HepG2 (cell line): Measurements from ENCODE around the gene TFDP1. TPM values are rescaled to one million over a fixed set of nuclear protein-coding genes. Genes with fewer than 3 reads are reported as not detected.

Experiments
- ATAC-seq: fragments of 200-7000 bp; cut with Tn5 transposase; 3 replicates; pipeline ENCODE4 v1.9.1; 2020; ENCODE audit warnings: mild to moderate bottlenecking, moderate library complexity
- BruUV-seq: library from RNA; stranded (reverse); fragments of 400-500 nt; replicated peaks from 2 replicates; lab custom pipeline; 2021; lab: Mats Ljungman, UMichigan
- CTCF ChIA-PET: fragments of 300-600 bp; formaldehyde crosslinking; extraction: SDS; loops from one replicate; lab custom pipeline; 2021; ENCODE audit warnings: low total read pairs, inconsistent platforms, low intra/inter-chr PET ratio; lab: Yijun Ruan, JAX
- POLR2A ChIA-PET: fragments of 350-600 bp; sonication (Branson Sonifier 250); formaldehyde crosslinking; loops from one replicate; lab custom pipeline; 2020; ENCODE audit warnings: antibody characterized with exemption, inconsistent platforms; lab: Yijun Ruan, JAX
- DNase-seq: peaks from one replicate; pipeline ENCODE4 v3.0.0-alpha.2; 2015; ENCODE audit warnings: low spot score
- FAIRE-seq: peaks from 3 replicates; lab custom pipeline; 2011; peaks lifted over from hg19 to GRCh38; lab: Jason Lieb, UNC
- H2AFZ ChIP-seq: one replicate; pipeline ENCODE4 v1.6.1; 2011; ENCODE audit warnings: low read length, inconsistent platforms
- H3K27ac ChIP-seq: fragments of 300-600 bp; 3 replicates; pipeline ENCODE4 v1.8.0; 2011; ENCODE audit warnings: mixed run types, mild to moderate bottlenecking, mixed read lengths, low read length, inconsistent platforms; ENCODE audit not compliant: insufficient read depth; ENCODE audit errors: extremely low read length
- H3K27me3 ChIP-seq, 2 experiments: fragments of 200-600 bp in 1 of 2; 2 replicates in 1 of 2; 3 replicates in 1 of 2; pipeline versions ENCODE4 v1.6.0 to v1.8.0; 2011; ENCODE audit warnings: low read length in 2 of 2, mild to moderate bottlenecking in 2 of 2, moderate library complexity in 2 of 2, inconsistent platforms in 1 of 2; ENCODE audit not compliant: insufficient read depth in 2 of 2, control insufficient read depth in 1 of 2
- H3K36me3 ChIP-seq, 2 experiments: fragments of 200-600 bp in 1 of 2; replicated peaks in 1 of 2; 2 replicates in 1 of 2; 3 replicates in 1 of 2; pipeline versions ENCODE4 v1.5.1 to v1.8.0; 2011; ENCODE audit warnings: low read length in 2 of 2, inconsistent platforms in 1 of 2; ENCODE audit not compliant: insufficient read depth in 2 of 2, control insufficient read depth in 1 of 2
- H3K4me1 ChIP-seq: 2 replicates; pipeline ENCODE4 v1.5.1; 2012; ENCODE audit warnings: low read length, inconsistent platforms; ENCODE audit not compliant: insufficient read depth
- H3K4me2 ChIP-seq: 2 replicates; pipeline ENCODE4 v1.6.0; 2011; ENCODE audit warnings: low read depth, low read length, inconsistent platforms
- H3K4me3 ChIP-seq, 3 experiments: fragments of 200-600 bp in 1 of 3; sonication (generic), shearing (Covaris generic) in 1 of 3; replicated peaks in 1 of 3; 2 replicates each; pipeline ENCODE4 v1.5.1; 2011 to 2016; ENCODE audit warnings: low read length in 3 of 3, inconsistent platforms in 2 of 3, low read depth in 2 of 3, mild to moderate bottlenecking in 2 of 3, control low read depth in 1 of 3, mixed read lengths in 1 of 3; ENCODE audit not compliant: insufficient read depth in 1 of 3
- H3K79me2 ChIP-seq: one replicate; pipeline ENCODE4 v1.6.1; 2011; ENCODE audit warnings: low read length, inconsistent platforms; ENCODE audit not compliant: insufficient read depth
- H3K9ac ChIP-seq: 2 replicates; pipeline ENCODE4 v1.6.0; 2011; ENCODE audit warnings: mild to moderate bottlenecking, low read depth, low read length, inconsistent platforms; ENCODE audit not compliant: insufficient read depth
- H3K9me3 ChIP-seq: 2 replicates; pipeline ENCODE4 v1.5.1; 2012; ENCODE audit warnings: mild to moderate bottlenecking, low read length
- H4K20me1 ChIP-seq: 2 replicates; pipeline ENCODE4 v1.6.0; 2011; ENCODE audit warnings: inconsistent platforms, mild to moderate bottlenecking, low read length, moderate library complexity; ENCODE audit not compliant: insufficient read depth
- CSRNP2 ChIP-seq: sonication (generic); formaldehyde crosslinking; conservative IDR thresholded peaks from 2 replicates; pipeline ENCODE4 v1.8.0; 2022; ENCODE audit warnings: low read depth, missing genetic modification reagents
- MAFF ChIP-seq: IDR thresholded peaks from 2 replicates; pipeline ENCODE4 v1.6.1; 2011; ENCODE audit warnings: low read depth, low read length, improper control_type of control experiment
- MAFK ChIP-seq, 2 experiments: IDR thresholded peaks in 1 of 2; conservative IDR thresholded peaks in 1 of 2; 2 replicates each; pipeline ENCODE4 v1.6.1; 2011; ENCODE audit warnings: improper control_type of control experiment in 2 of 2, low read length in 2 of 2
- NFATC3 ChIP-seq: sonication (generic); formaldehyde crosslinking; IDR thresholded peaks from 2 replicates; pipeline ENCODE4 v1.5.1; 2020; ENCODE audit warnings: mild to moderate bottlenecking, missing genetic modification reagents
- ZNF709 ChIP-seq: sonication (generic); formaldehyde crosslinking; IDR thresholded peaks from 2 replicates; pipeline ENCODE4 v1.5.0; 2020; ENCODE audit warnings: mild to moderate bottlenecking, missing genetic modification reagents
- WGBS: methylation state at CpG from one replicate; pipeline ENCODE4 v1.1.6; 2017; ENCODE audit warnings: low lambda C conversion rate; 5-methylcytosine and 5-hydroxymethylcytosine counted together
- in situ Hi-C: cut with HindIII; loops from 2 replicates; pipeline ENCODE4 v1.10.0; 2017; ENCODE audit warnings: low pct_unique_long_range_greater_than_20kb; ENCODE audit not compliant: extremely low pct_ligation_motif_present
- intact Hi-C: fragments of 100-400 bp; cut with micrococcal nuclease; formaldehyde crosslinking; loops from one replicate; pipeline ENCODE4 v1.10.0; 2022; ENCODE audit not compliant: unreplicated experiment
- polyA plus RNA-seq, 8 experiments: library from polyadenylated mRNA; depleted of rRNA in 3 of 8; stranded (reverse) in 7 of 8; unstranded in 1 of 8; fragments of >200 nt; fragmentation: Illumina TruSeq in 4 of 8; extraction: Trizol in 4 of 8; gene quantifications; 2 replicates each; pipeline versions ENCODE4 v1.2.1 to v1.2.3, GENCODE V29; 2011 to 2016; ENCODE audit warnings: low read depth in 4 of 8, missing spikeins in 1 of 8, mixed read lengths in 1 of 8; ENCODE audit not compliant: insufficient read depth in 1 of 8
- total RNA-seq, 5 experiments: library from RNA; depleted of rRNA; stranded (reverse); fragments of >200 nt; fragmentation: Illumina TruSeq; extraction: Trizol; gene quantifications; 2 replicates each; pipeline ENCODE4 v1.2.3, GENCODE V29; 2016; ENCODE audit warnings: low read depth in 1 of 5
- TF ChIP-seq, protein P1 (sequence below): sonication (generic); formaldehyde crosslinking; IDR thresholded peaks from 2 replicates; pipeline ENCODE4 v1.4.0; 2020; ENCODE audit warnings: missing genetic modification reagents

The TFDP1 gene
- total and polyA plus RNA-seq, 2 of the 13 experiments (the other 11 are each of a cell fraction or from before 2014, with no cell fraction given), result 38.0 to 84.2 TPM

DNA sequence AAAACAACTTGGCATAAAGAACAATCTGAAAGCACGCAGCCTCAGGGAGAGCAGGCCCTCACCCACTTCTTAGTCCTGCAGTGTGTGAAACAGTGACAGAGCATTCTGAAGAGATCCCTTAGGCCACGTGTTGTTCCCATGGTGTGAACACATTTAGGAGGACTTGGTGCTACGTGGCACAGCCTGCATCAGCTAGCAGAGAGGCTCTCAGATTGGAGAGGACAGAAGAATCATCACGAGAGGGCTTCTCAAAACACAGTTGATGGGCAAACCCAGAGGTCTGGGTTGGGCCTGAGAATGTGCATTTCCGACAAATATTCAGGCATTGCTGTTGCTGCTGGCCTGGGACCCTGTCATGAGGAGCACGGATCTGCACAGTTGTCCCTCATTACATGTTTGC, 26.1 kb upstream of the TFDP1 start (continued):
- TF ChIP-seq, protein P1, sequence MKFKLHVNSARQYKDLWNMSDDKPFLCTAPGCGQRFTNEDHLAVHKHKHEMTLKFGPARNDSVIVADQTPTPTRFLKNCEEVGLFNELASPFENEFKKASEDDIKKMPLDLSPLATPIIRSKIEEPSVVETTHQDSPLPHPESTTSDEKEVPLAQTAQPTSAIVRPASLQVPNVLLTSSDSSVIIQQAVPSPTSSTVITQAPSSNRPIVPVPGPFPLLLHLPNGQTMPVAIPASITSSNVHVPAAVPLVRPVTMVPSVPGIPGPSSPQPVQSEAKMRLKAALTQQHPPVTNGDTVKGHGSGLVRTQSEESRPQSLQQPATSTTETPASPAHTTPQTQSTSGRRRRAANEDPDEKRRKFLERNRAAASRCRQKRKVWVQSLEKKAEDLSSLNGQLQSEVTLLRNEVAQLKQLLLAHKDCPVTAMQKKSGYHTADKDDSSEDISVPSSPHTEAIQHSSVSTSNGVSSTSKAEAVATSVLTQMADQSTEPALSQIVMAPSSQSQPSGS (CRISPR knock-in tag), result no peak
- TF ChIP-seq ZNF709 (CRISPR knock-in tag), result no peak

DNA sequence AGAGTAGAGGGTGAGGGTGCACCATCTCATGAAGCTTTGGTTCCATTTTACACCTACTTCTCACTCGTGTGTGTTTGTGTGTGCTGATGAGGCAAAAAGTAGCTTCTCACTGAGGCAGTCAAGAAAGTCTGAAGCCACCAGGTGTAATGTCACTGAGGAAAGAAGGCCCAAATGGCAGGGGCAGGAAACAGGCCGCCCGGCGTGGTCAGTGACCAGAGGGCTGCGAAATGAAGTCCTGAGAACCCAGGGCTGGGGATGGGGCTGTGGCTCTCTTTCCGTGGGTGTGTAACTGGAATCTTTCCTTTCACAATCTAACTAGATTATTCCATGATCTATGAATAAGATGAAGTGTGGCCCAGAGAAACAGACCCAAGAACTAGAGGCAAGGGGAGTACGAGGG, 25.5 kb upstream of the TFDP1 start:
- ATAC-seq, result no peak
- H3K27ac ChIP-seq, result no peak overlapping the region
- no peak overlapping the region for H2AFZ ChIP-seq
- in situ Hi-C loops (no loop called here), intact Hi-C loops (no loop called here)
- H3K4me3 ChIP-seq, result no peak overlapping the region
- no peaks in the 10 kb centered on the region for H4K20me1 ChIP-seq
- no peak overlapping the region for H3K4me2 ChIP-seq
- H3K79me2 ChIP-seq, result no peaks in the 10 kb centered on the region
- CTCF ChIA-PET, result no interaction called here
- POLR2A ChIA-PET, result no interaction called here
- DNase-seq, result no peak
- no TSS peak for BruUV-seq
- 71% methylated on average over 7 of the region's 7 CpGs for WGBS
- H3K9me3 ChIP-seq, result no peaks in the 10 kb centered on the region
- no peak for FAIRE-seq
- H3K27me3 ChIP-seq, result no peaks in the 10 kb centered on the region
- TF ChIP-seq MAFK (conservative IDR thresholded peaks at IDR 0.05 in 1 of 2, IDR thresholded peaks at IDR 0.05 in 1 of 2; ENCODE audit: low read length in 2 of 2) (peak; percentile 46 to 48; a peak in 2 of 4 replicates), NFATC3 (no peak), CSRNP2 (no peak), MAFF (0 out of 2 replicates have a peak, but pooled peaks have one; percentile 22)
- TF ChIP-seq, all 625 proteins: peak for 2
- H3K36me3 ChIP-seq, result peaks cover 0 to 2% of the 10 kb centered on the region in 2 experiments; a peak in 1 of 5 replicates
- peaks cover 27% of the 10 kb centered on the region for H3K4me1 ChIP-seq
- no peak overlapping the region for H3K9ac ChIP-seq
